ENCODE results near the gene ACACB.

The ACACB gene

DNA sequence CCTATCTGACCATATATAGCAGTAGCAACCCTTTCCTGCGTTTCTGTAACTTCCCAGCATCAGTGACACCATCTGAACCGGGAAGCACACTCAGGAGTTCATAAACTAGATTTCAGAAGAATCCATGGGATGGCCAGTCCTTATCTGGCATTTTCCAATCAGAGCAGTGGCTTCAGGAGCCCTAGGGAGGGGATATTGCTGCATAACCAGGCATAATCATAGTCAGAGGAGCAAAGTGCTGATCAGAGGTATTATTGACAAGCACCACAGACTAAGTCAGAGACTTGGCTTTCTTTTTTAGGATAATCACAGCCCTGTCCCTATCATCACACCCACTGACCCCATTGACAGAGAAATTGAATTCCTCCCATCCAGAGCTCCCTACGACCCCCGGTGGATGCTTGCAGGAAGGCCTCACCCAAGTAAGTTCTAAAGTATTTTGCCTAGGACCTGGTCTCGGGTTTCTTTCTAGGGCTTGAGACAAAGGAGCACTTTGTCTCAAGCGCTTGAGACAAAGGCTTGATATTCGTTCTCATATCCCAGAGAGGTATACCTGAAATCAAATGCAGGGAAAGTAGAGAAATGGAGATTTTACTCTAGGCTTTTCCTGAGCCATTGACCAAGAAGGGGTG is 137.6 kb downstream of the ACACB start:
- DNase-seq (ENCODE audit: low spot score) = no peak

DNA sequence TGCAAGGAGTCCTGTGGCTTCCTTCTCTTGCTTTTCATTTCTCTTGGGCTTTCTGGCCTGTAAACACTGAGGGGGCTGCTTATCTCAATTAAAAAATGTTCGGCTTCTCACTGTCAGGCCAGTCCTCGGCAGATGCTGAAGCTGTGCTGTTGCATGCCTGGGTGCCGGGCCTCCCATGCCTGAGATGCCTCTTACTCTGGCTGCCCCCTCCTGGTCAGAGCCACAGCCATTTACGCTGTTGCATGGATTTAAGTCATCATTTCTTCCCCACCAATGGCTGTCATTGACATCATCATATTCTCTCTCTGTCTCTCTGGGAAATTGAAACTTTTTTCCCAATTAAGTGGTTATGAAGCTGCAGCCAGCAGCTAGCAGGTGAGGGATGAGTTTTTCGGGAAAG is 139.0 kb downstream of the ACACB start:
- peak; percentile 37 for DNase-seq (ENCODE audit: low spot score)

DNA sequence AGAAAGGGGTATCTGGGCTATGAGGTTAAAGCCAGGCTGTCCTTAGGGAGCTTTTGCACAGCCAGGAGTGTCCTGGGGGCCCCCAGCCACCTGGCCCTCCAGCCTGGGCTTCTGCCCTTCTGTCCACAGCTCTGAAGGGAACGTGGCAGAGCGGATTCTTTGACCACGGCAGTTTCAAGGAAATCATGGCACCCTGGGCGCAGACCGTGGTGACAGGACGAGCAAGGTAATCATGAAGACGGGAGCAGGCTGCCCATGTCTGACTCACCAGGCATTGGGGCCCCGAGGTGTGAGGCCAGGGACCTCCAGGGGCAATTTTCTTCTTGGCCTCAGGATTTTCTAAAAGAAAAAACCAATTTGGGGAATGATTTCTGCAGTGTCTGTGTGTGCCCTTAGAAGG is 139.6 kb downstream of the ACACB start:
- DNase-seq (ENCODE audit: low spot score) = no peak

DNA sequence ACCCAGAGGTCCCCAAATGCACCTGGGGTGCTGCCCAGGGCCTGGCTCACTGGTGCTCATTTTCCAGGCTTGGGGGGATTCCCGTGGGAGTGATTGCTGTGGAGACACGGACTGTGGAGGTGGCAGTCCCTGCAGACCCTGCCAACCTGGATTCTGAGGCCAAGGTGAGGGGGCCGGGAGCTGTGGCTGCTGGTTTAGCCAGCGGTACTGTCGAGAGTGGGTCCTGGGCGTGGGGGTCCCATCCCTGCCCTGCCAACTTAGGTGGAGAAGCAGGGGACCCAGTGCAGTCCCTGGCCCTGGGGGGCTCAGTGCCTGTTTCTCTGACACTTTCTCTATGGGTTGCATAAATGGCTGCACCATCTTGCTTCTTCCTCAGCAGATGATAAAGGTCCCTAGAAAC is 141.8 kb downstream of the ACACB start:
- no peak for DNase-seq (ENCODE audit: low spot score)

DNA sequence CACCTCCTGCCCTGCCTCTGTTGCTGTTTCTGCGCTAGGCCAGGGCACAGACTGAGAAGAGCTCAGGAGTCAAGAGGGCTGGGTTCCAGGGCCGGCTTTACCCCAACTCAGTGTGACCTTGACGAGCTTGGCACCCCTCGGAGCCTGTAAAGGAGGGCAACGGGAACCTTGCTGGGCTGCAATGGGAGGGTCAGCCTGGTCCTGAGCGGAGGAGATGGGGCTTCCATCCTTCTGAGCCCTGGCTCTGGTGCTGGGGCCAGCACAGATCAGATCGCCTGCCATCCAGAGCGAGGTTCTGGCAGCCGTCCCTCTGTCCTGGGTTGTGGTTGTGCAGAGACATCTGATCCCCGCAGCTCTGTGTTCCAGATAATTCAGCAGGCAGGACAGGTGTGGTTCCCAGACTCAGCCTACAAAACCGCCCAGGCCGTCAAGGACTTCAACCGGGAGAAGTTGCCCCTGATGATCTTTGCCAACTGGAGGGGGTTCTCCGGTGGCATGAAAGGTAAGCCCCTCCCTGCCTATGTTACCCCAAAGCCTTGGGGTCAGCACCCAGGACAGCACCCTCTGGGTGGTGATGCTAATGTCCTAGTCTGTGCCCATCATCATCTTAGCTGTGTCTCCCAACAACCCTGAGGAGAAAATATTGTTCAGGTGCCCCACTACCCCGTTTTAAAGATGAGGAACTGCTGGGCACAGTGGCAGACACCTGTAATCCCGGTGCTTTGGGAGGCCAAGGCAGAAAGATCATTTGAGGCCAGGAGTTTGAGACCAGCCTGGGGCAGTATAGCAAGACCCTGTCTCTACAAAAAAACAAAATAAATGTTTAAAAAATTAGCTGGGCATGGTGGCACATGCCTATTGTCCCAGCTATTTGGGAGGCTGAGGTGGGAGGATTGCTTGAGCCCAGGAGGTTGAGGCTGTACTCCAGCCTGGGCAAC is 142.5 kb downstream of the ACACB start:
- DNase-seq (ENCODE audit: low spot score) = no peak

DNA sequence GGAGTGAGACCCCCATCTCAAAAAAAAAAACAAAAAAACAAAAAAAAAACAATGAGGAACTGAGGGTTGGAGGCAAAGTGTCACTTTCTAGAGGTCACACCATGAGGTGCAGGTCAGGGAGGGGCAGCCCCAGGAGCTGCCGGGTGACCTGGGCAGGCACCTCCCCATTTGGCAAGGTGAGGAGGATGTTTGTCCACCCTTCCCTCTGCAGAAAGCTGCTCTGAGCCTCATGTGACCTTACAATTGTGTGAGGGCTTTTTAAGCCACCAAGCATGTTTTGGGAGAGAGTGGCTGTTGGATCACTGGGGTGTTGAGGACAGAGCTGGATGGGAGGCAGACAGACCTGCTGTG is 143.1 kb downstream of the ACACB start:
- DNase-seq (ENCODE audit: low spot score) = no peak

DNA sequence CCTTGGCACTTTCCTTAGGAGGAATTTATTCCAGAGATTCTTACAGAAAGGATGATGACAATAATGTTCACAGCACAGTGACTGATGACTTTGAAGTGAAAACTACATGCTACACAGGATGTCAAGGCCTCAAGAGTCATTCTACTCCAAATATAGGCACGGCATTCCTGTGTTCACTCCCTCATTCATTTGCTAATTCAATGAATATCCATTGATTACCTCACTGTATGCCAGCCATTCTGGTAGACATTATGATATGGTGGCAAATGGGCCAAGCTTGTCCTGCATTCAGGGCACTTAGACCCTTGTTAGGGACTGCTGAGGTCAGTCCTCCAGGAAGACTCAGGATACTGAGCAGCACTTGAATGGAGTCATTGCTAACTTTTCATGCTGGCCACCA is 144.7 kb downstream of the ACACB start:
- no peak for DNase-seq (ENCODE audit: low spot score)

DNA sequence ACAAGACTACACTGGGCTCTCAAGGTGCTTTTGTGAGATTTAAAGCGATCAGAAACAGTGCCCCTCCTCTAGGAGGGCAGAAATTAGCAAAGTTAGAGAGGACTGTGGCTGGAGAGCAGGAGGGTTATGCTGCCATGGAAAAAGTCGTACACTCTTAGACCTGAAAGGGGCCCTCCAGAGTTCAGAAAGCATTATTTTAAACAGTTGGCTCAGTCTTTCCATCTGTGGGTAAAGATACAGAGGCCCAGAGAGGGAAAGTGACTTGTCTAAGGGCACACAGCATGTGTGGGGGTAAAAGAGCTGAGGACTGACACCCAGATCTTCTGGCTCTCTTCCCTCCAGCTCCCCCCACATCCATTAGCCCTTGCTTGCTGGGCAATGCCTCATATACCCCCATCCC is 145.6 kb downstream of the ACACB start:
- DNase-seq (ENCODE audit: low spot score) = no peak

DNA sequence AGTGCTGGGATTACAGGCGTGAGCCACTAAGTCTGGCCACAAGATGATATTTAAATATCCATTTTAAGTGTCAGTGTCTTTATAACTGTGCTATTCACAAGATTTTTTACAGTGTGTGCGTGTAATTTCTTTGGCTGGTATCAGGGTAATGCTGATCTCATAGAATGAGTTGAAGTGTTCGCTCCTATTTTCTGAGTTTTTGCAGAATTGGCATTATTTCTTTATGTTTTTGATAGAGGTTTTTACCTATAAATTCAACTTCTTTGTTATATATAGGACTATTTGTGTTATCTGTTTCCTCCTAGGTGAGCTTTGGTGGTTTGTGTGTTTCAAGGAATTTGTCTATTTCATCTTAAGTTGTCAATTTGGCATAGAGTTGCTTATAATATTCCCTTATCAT is 147.1 kb downstream of the ACACB start:
- DNase-seq (ENCODE audit: low spot score) = no peak

DNA sequence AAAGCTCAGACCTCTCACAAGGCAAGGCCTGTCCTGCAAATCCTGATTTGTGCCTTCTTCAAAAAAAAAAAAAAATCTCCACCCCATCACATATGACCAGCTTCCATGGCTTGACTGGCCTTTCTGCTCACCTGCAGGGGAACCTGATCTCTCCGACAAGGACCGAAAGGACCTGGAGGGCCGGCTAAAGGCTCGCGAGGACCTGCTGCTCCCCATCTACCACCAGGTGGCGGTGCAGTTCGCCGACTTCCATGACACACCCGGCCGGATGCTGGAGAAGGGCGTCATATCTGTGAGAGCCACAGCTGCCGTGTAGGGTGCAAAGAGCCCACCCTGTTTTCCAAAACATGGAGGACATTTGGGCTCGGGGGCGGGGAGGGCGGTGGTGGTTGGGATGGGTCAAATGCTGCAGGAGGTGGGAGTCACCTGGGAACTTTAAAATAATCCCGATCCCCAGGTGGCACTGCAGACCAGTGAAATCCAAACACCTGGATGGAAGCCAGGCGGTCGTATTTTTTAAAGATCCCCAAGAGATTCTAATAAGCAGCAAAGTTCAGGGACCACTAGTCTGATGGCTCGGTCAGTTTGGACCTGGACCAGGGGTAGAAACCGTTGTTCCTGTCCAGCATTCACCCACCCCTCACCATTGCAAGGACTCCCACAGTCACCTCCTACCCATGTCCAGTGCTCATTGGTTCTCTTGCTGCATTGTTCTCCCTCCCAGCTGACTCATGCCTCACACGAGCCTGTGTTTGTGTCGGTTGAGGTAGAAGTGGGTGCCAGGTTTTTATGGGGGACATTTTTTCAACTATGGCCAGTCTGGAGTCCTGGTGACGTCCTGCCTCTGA is 147.9 kb downstream of the ACACB start:
- DNase-seq (ENCODE audit: low spot score) = peak; percentile 73

DNA sequence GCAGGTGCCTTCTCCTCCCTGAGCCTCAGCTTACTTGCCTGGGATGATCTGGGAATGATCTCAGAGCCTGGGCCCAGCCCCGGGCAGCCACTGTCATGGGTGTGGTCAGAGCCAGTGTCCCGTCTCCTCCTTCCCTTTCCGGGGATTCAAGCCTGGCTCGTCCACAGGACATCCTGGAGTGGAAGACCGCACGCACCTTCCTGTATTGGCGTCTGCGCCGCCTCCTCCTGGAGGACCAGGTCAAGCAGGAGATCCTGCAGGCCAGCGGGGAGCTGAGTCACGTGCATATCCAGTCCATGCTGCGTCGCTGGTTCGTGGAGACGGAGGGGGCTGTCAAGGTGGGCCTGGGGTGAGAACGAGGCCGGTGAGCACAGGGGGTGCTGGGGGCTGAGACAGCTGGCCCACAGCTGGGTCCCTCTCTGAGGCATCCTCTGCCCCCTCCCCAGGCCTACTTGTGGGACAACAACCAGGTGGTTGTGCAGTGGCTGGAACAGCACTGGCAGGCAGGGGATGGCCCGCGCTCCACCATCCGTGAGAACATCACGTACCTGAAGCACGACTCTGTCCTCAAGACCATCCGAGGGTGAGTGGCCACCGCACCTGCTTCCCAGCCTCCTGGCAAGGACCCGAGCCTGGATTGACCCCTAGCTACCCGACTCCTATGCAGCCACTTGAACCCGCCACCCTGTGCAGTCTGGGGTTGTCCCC is 148.7 kb downstream of the ACACB start:
- DNase-seq (ENCODE audit: low spot score) = no peak

DNA sequence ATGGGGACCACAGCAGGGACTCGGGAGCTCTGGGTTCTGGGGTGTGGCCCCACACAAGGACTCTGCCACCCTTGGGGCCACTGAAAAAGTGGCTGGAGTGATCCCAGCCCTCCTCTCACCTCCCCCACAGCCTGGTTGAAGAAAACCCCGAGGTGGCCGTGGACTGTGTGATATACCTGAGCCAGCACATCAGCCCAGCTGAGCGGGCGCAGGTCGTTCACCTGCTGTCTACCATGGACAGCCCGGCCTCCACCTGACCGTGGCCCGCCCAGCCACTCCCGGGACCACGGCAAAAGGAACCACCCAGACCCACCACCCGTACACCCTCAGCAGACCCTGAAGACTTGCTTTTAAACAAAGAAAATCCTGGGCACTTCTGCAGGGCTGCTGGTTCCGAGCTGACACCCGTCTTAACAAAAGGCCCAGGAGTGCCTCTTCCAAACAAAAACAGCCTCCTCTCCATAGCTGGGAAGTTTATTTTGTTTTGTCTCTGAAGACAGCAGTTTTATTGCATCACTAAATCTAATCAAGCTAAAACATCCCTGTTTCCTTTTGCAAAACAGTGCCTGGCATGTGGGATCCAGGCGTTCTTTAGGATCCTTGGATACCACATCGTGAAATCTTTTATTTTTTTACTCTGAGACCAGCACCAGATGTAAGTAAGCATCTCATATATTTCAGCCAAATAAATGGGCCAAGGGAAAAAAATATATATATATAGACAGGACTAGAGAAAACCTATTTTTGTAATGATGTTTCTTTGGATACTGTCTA is 149.9 kb downstream of the ACACB start:
- DNase-seq (ENCODE audit: low spot score) = no peak

DNA sequence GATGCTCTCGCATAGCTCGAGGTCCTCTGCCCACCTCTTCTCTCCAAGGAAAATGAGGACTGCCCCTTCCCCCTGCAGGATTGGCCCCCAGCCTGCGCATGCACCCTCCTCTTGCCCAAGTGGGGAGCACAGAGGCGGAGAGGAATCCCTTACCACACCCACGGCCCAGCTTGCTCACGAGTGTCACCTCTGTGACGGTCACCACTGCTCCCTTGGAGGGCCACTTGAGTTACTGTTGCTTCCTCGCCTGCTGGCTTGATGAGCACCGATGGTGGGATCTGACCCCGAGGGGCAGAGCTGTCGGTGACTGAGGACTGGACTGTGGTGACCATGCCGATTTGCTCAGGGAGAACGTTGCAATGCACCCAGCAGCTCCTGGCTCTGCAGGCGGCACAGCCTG is 151.0 kb downstream of the ACACB start:
- DNase-seq (ENCODE audit: low spot score) = no peak

DNA sequence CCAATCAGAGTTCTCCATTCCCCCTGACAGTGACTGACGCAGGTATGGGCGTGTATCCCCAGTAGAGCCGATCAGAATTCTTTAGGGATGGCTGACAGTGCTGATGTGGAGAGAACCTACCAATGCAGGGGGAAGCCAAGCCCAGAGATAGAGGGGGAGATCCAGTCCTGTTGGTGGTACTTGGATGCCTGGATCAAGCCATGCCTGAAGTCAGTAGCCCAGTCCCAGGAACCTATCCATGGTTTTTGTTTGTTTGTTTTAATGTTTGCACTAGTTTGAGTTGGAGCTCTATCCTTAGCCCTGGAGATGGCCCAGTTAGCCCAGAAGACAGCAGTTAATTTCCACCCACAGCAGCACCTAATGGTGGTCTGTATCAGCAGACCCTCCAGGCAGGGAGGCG is 152.5 kb downstream of the ACACB start:
- DNase-seq (ENCODE audit: low spot score) = no peak

DNA sequence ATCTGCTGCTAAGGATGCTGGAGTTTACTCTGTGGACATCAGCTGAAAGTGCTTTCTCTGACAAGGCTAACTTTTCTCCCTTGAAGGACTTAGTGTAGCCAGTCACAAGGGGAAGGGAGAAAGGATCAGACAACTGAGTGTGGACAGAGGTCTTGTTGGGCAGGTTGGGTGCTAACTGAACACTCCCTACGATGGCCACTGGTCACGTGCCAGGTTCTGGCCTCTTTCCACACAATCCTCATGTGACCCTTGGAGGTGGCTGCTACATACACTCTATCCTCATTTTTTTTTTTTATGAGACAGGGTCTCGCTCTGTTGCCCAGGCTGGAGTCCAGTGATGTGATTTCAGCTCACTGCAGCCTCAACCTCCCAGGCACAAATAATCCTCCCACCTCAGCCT is 153.0 kb downstream of the ACACB start:
- DNase-seq (ENCODE audit: low spot score) = no peak

DNA sequence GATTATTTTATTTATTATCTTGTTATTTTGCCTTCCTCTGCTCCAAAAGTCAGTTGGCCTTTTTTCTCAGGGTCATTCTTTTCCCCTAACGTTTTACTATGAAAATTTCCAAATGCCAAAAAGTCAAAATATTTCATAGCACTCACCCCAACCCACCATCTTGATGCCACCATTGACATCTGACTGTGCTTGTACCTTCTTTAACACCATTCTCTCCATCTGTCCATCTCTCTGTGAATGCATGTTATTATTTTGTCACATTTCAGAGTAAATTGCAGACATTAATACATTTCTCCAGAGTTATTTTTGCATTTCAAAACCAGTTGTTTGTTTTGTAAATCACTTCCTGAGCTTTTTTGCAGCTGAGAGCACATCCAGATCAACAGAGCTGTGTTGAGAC is 154.1 kb downstream of the ACACB start:
- no peak for DNase-seq (ENCODE audit: low spot score)

DNA sequence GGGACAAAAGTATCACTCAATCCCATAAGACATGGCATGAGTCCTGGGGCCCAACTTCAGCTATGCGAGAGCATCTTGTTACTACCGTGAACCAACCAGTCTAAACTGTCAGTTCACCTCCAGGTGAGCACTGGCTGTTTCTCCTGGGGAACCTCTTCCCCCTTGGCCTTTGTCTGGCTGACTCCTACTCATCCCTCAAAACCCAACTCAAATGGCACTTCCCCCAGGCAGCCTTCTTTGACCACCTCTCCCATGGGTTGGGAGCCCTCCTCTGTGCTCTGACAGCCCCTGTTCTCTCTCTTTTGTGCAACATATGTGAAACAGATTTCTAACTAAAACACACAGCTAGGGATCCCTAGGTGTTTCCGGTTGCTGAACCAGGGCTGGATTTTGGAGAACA is 155.0 kb downstream of the ACACB start:
- no peak for DNase-seq (ENCODE audit: low spot score)

DNA sequence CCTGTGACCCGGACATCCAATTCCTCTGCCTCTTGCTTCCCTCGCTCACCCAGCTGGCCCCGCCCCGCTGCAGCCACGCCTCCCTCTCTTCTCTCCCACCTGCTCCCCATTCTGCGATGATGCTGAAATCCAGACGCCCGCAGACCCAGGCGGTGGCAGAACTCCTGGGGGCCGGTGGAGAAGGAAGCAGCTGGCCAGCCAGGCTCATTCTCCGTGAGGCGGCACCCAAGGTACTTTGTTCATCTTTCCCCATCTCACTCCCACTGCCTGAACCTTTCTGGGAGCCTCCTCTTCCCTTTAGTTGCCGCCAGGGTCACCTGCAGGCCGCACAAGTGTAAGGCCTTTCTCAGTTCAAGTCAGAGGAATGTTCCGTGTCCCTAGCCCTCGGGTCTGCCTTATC is 157.0 kb downstream of the ACACB start:
- peak; percentile 58 for DNase-seq (ENCODE audit: low spot score)

DNA sequence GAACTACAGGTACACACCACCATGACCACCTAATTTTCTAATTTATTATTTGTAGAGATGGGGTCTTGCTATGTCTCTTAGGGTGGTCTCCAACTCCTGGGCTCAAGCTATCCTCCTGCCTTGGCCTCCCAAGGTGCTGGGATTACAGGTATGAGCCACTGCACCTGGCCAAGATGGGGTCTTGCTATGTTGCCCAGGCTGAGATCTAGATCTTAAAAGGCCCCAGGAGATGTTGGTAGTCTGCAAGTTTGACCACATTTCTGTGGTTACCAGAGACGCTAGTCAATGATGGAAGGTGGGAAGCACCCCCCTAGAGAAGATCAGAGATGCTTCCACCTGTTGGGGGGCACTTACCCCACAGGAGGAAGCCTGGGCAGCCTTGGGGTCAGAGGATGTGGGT is 158.0 kb downstream of the ACACB start:
- no peak for DNase-seq (ENCODE audit: low spot score)

DNA sequence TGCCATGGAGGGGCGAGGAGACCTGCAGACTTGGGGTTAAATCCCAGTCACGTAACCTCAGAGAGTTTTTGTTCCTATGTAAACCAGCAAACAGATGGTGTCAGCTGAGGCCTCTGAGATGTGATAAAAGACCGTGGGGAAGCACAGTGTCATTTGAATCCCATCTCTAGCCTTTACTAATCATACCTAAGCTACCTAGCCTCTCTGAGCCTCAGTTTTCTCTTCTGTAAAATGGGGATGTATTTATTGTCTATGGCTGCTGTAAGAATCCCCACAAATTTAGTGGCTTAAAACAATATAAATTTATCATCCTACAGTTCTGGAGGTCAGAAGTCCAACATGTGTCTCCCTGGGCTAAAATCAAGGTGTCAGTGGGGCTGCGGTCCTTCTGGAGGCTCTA is 158.8 kb downstream of the ACACB start:
- DNase-seq (ENCODE audit: low spot score) = no peak

DNA sequence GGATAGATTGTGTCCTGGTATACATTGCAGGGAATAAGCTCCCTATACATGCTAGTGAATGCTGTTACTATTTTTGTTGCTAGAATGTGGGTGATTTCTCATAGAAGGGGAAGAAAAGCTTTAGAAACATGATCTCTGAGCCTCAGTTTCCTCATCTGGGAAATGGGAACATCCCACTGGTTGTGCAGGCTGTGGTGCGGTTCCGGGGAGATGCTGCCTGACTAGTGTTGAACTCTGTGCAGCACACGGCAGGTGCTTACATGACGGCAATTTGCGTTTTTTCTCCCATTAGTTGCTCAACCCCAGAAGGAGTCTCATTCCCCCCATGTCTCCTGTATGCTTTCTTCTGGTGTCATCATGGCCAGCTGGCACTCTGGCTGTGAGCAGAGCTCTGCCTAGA is 159.8 kb downstream of the ACACB start:
- no peak for DNase-seq (ENCODE audit: low spot score)
